K562 (cell line): ENCODE data around the gene TRAPPC12. TPM values are rescaled to one million over a fixed set of nuclear protein-coding genes. Genes with fewer than 3 reads are reported as not detected.

ENCODE experiments used
- ATAC-seq: fragments of 200-7000 bp; cut with Tn5 transposase; 3 replicates; pipeline ENCODE4 v1.9.1; 2020; ENCODE audit warnings: moderate library complexity
- BruUV-seq: library from RNA; stranded (reverse); fragments of 400-500 nt; replicated peaks from 2 replicates; lab custom pipeline; 2021; lab: Mats Ljungman, UMichigan
- CTCF ChIA-PET: fragments of 300-600 bp; formaldehyde crosslinking; extraction: SDS; loops from one replicate; lab custom pipeline; 2021; ENCODE audit warnings: low intra/inter-chr PET ratio; lab: Yijun Ruan, JAX
- POLR2A ChIA-PET: fragments of 300-600, 350-650 bp; sonication (Branson Sonifier 250); formaldehyde crosslinking; extraction: SDS; loops from one replicate; lab custom pipeline; 2021; ENCODE audit warnings: antibody characterized with exemption, inconsistent platforms; lab: Yijun Ruan, JAX
- DNase-seq, 4 experiments: peaks; one replicate each; pipeline versions ENCODE4 v3.0.0 to v3.0.0-alpha.2; 2011 to 2018; ENCODE audit warnings: low spot score in 3 of 4, mixed read lengths in 3 of 4; ENCODE audit errors: extremely low read depth in 1 of 4
- FAIRE-seq: peaks from 2 replicates; lab custom pipeline; 2011; peaks lifted over from hg19 to GRCh38; lab: Jason Lieb, UNC
- H2AFZ ChIP-seq: 2 replicates; pipeline ENCODE4 v1.6.0; 2011; ENCODE audit warnings: low read depth, low read length, control low read depth, inconsistent platforms
- H3K27ac ChIP-seq: fragments of 200-600 bp; 3 replicates; pipeline ENCODE4 v1.8.0; 2011; ENCODE audit warnings: low read depth, mild to moderate bottlenecking, control low read depth, inconsistent platforms, low read length, moderate library complexity, mixed read lengths; ENCODE audit errors: extremely low read depth
- H3K27me3 ChIP-seq, 2 experiments: fragments of 300-600 bp in 1 of 2; 2 replicates in 1 of 2; 3 replicates in 1 of 2; pipeline versions ENCODE4 v1.6.0 to v1.8.0; 2011; ENCODE audit warnings: inconsistent platforms in 2 of 2, low read length in 2 of 2, mild to moderate bottlenecking in 1 of 2, mixed read lengths in 1 of 2, moderate library complexity in 1 of 2; ENCODE audit not compliant: control insufficient read depth in 2 of 2, insufficient read depth in 2 of 2
- H3K36me3 ChIP-seq: fragments of 300-600 bp; 3 replicates; pipeline ENCODE4 v1.8.0; 2011; ENCODE audit warnings: mild to moderate bottlenecking, low read length, inconsistent platforms; ENCODE audit not compliant: control insufficient read depth, insufficient read depth
- H3K4me1 ChIP-seq, 2 experiments: fragments of 200-600 bp in 1 of 2; replicated peaks in 1 of 2; 2 replicates in 1 of 2; 3 replicates in 1 of 2; pipeline versions ENCODE4 v1.5.1 to v1.8.0; 2011; ENCODE audit warnings: inconsistent platforms in 2 of 2, low read length in 2 of 2, mild to moderate bottlenecking in 1 of 2, mixed read lengths in 1 of 2, moderate library complexity in 1 of 2; ENCODE audit not compliant: control insufficient read depth in 2 of 2, insufficient read depth in 2 of 2
- H3K4me2 ChIP-seq: 2 replicates; pipeline ENCODE4 v1.6.1; 2011; ENCODE audit warnings: low read length, control low read depth, inconsistent platforms, mixed read lengths; ENCODE audit not compliant: insufficient read depth
- H3K4me3 ChIP-seq: fragments of 200-600 bp; sonication (generic), shearing (Covaris generic); 2 replicates; pipeline ENCODE4 v1.5.1; 2016; ENCODE audit warnings: control low read depth, inconsistent platforms
- H3K79me2 ChIP-seq: fragments of 200-600 bp; 3 replicates; pipeline ENCODE4 v1.8.0; 2011; ENCODE audit warnings: low read length, inconsistent platforms; ENCODE audit not compliant: control insufficient read depth, insufficient read depth
- H3K9ac ChIP-seq, 2 experiments: 2 replicates each; pipeline versions ENCODE4 v1.6.0 to v1.6.1; 2011; ENCODE audit warnings: low read depth in 2 of 2, low read length in 2 of 2, control low read depth in 1 of 2, inconsistent platforms in 1 of 2, mild to moderate bottlenecking in 1 of 2, mixed read lengths in 1 of 2; ENCODE audit not compliant: insufficient read depth in 1 of 2
- H3K9me1 ChIP-seq: one replicate; pipeline ENCODE4 v1.6.0; 2011; ENCODE audit warnings: inconsistent platforms, mild to moderate bottlenecking, low read length, moderate library complexity; ENCODE audit not compliant: control insufficient read depth, insufficient read depth
- H3K9me3 ChIP-seq: replicated peaks from 2 replicates; pipeline ENCODE4 v1.5.1; 2011; ENCODE audit warnings: low read depth, low read length, inconsistent platforms; ENCODE audit not compliant: control insufficient read depth, insufficient read depth
- H4K20me1 ChIP-seq: replicated peaks from 2 replicates; pipeline ENCODE4 v1.6.1; 2011; ENCODE audit warnings: low read length, inconsistent platforms, mixed read lengths; ENCODE audit not compliant: control insufficient read depth, insufficient read depth
- CC2D1A ChIP-seq: fragments of 450-650 bp; IDR thresholded peaks from 2 replicates; pipeline ENCODE4 v1.6.1; 2017; ENCODE audit warnings: mild to moderate bottlenecking
- CEBPG ChIP-seq, 3 experiments: fragments of 200-800 bp in 1 of 3; sonication (Bioruptor generic) in 1 of 3; sonication (generic) in 1 of 3; formaldehyde crosslinking in 1 of 3; IDR thresholded peaks in 2 of 3; conservative IDR thresholded peaks in 1 of 3; 2 replicates each; pipeline versions ENCODE4 v1.6.1 to v1.8.0; 2016 to 2022; ENCODE audit warnings: missing compliant biosample characterization in 2 of 3, missing genetic modification characterization in 2 of 3, mild to moderate bottlenecking in 1 of 3, missing genetic modification reagents in 1 of 3
- MTA3 ChIP-seq: fragments of 450-650 bp; formaldehyde crosslinking; IDR thresholded peaks from 2 replicates; pipeline ENCODE4 v1.6.1; 2017; ENCODE audit warnings: mild to moderate bottlenecking, borderline replicate concordance
- ZBTB33 ChIP-seq: sonication (generic); formaldehyde crosslinking; IDR thresholded peaks from 2 replicates; pipeline ENCODE4 v1.8.1; 2023; ENCODE audit warnings: mild to moderate bottlenecking, missing genetic modification reagents
- ZNF143 ChIP-seq: sonication (generic); formaldehyde crosslinking; IDR thresholded peaks from 2 replicates; pipeline ENCODE4 v1.9.0; 2022; ENCODE audit warnings: mild to moderate bottlenecking, missing genetic modification reagents
- ZNF449 ChIP-seq: fragments of 250-450 bp; sonication (Bioruptor Pico); IDR thresholded peaks from 2 replicates; pipeline ENCODE4 v1.8.0; 2022; ENCODE audit warnings: moderate library complexity, mild to moderate bottlenecking, inconsistent platforms
- WGBS: fragments of 100-300 bp; shearing (Covaris generic); methylation state at CpG from one replicate; pipeline ENCODE4 v1.1.6; 2016; ENCODE audit warnings: low coverage, mixed read lengths; ENCODE audit not compliant: insufficient coverage; ENCODE audit errors: missing lambda C conversion rate; 5-methylcytosine and 5-hydroxymethylcytosine counted together
- in situ Hi-C: fragments of 300-500 bp; cut with MboI; formaldehyde crosslinking; loops from 4 replicates; pipeline ENCODE4 v1.15.0; 2018; ENCODE audit warnings: inconsistent platforms, mixed read lengths
- intact Hi-C: fragments of 100-400 bp; cut with micrococcal nuclease; formaldehyde crosslinking; loops from 2 replicates; pipeline ENCODE4 v1.14.2; 2022
- polyA plus RNA-seq, 8 experiments: library from polyadenylated mRNA; depleted of rRNA in 4 of 8; stranded (reverse) in 5 of 8; unstranded in 3 of 8; fragments of >200 nt; fragmentation: Nextera tagmentation in 2 of 8; fragmentation: Illumina TruSeq in 1 of 8; extraction: Ambion mirVana in 2 of 8; extraction: Trizol in 1 of 8; gene quantifications; 2 replicates each; pipeline versions ENCODE4 v1.2.1 to v1.2.3, GENCODE V29; 2011 to 2014; ENCODE audit warnings: inconsistent platforms in 1 of 8, missing spikeins in 1 of 8
- total RNA-seq, 7 experiments: library from RNA; depleted of rRNA in 6 of 7; stranded (reverse); fragments of >200 nt in 6 of 7; fragmentation: Illumina TruSeq in 2 of 7; extraction: Trizol in 2 of 7; gene quantifications; 2 replicates each; pipeline versions ENCODE4 v1.2.1 to v1.2.3, GENCODE V29; 2011 to 2021; ENCODE audit warnings: low replicate concordance in 1 of 7

The TRAPPC12 gene
- total and polyA plus RNA-seq, 9 of the 15 experiments (the other 6 are each of a cell fraction or from before 2014, with no cell fraction given) = 8.0 to 75.2 (median 39.1) TPM

- H3K9me3 ChIP-seq = peaks cover 1% of the 10 kb centered on the region
- H3K4me1 ChIP-seq = peaks cover under 1 to 35% of the 10 kb centered on the region in 2 experiments; a peak in 3 of 5 replicates
- 40% methylated on average over 6 of the region's 6 CpGs for WGBS
- no peak overlapping the region for H3K4me2 ChIP-seq
- ChIA-PET CTCF (no interaction called here), POLR2A (interaction anchor here (0.6 to 0.9 kb wide), 3 partner anchors 8 to 293 kb away, joined by 3 to 5 read pairs (median 4); no protein-coding TSS in a partner anchor)
- no peak overlapping the region for H3K27ac ChIP-seq
- H3K9me1 ChIP-seq = no peaks in the 10 kb centered on the region
- no peaks in the 10 kb centered on the region for H4K20me1 ChIP-seq
- H3K36me3 ChIP-seq = no peaks in the 10 kb centered on the region; the same call in 2 of the 3 replicates
- H2AFZ ChIP-seq = no peak overlapping the region
- intact Hi-C loops (no loop called here), in situ Hi-C loops (no loop called here)
- H3K27me3 ChIP-seq = no peaks in the 10 kb centered on the region
- H3K4me3 ChIP-seq = no peak overlapping the region
- TF ChIP-seq ZBTB33 (CRISPR knock-in tag) (no peak), ZNF449 (CRISPR knock-in tag) (no peak), CEBPG (CRISPR knock-in tag; IDR thresholded peaks at IDR 0.05) (no peak), CEBPG (tag; conservative IDR thresholded peaks at IDR 0.05 in 1 of 2, IDR thresholded peaks at IDR 0.05 in 1 of 2) (no peak), CC2D1A (no peak), MTA3 (no peak), ZNF143 (CRISPR knock-in tag) (no peak)
- ATAC-seq (no peak), FAIRE-seq (no peak), DNase-seq (no peak)
- no peak overlapping the region for H3K9ac ChIP-seq
- no peaks in the 10 kb centered on the region for H3K79me2 ChIP-seq
- no TSS peak for BruUV-seq
These were observed 108.6 kb downstream of the TRAPPC12 start for GRCh38 chr2:3488061-3488531.
